HG02610 (cell line): ENCODE results near the gene DGCR2.

Source experiments
- ATAC-seq: cut with Tn5 transposase; IDR thresholded peaks from one replicate; pipeline ENCODE4 v1.9.1; 2021; ENCODE audit warnings: mild to moderate bottlenecking, moderate library complexity; ENCODE audit not compliant: unreplicated experiment

The DGCR2 gene

GRCh38 chr22:19147195-19147780 lies 25.1 kb upstream of the DGCR2 start:
- ATAC-seq, result no peak

GRCh38 chr22:19146215-19146968 lies 24.2 kb upstream of the DGCR2 start:
- ATAC-seq, result no peak

GRCh38 chr22:19143967-19144400 lies 21.8 kb upstream of the DGCR2 start:
- no peak for ATAC-seq

- no peak for ATAC-seq
These were observed 21.0 kb upstream of the DGCR2 start for GRCh38 chr22:19143212-19143611.

GRCh38 chr22:19142394-19142793 lies 20.2 kb upstream of the DGCR2 start:
- no peak for ATAC-seq

- ATAC-seq, result no peak
These were observed 17.8 kb upstream of the DGCR2 start for GRCh38 chr22:19139974-19140373.

GRCh38 chr22:19139001-19139356 lies 16.8 kb upstream of the DGCR2 start:
- ATAC-seq, result no peak

- no peak for ATAC-seq
These were observed 16.2 kb upstream of the DGCR2 start for GRCh38 chr22:19138217-19139000.

- no peak for ATAC-seq
These were observed 15.4 kb upstream of the DGCR2 start for GRCh38 chr22:19137384-19138216.

- ATAC-seq, result no peak
These were observed 14.7 kb upstream of the DGCR2 start for GRCh38 chr22:19136915-19137314.

GRCh38 chr22:19134874-19135273 lies 12.7 kb upstream of the DGCR2 start:
- no peak for ATAC-seq

- no peak for ATAC-seq
These were observed 12.1 kb upstream of the DGCR2 start for GRCh38 chr22:19134176-19134831.

GRCh38 chr22:19133561-19133960 lies 11.3 kb upstream of the DGCR2 start:
- ATAC-seq, result no peak

- ATAC-seq, result no peak
These were observed 10.6 kb upstream of the DGCR2 start for GRCh38 chr22:19132693-19133400.

GRCh38 chr22:19132153-19132552 lies 9.9 kb upstream of the DGCR2 start:
- ATAC-seq, result no peak

- no peak for ATAC-seq
These were observed 9.4 kb upstream of the DGCR2 start for GRCh38 chr22:19131685-19132015.

- no peak for ATAC-seq
These were observed 8.9 kb upstream of the DGCR2 start, which contains the start of gene TSSK2 for GRCh38 chr22:19130959-19131684. Gene TSSK2, plus strand, starts transcription at chr22:19131308. Its CDS starts 92 bp downstream, at chr22:19131400.

- no peak for ATAC-seq
These were observed 7.7 kb upstream of the DGCR2 start for GRCh38 chr22:19129871-19130270.
